DMS153 (cell line): ENCODE measurements around the gene VIT.

ENCODE experiments used
- DNase-seq: peaks from one replicate; lab custom pipeline; 2025; lab: John Stamatoyannopoulos, UW

The VIT gene

DNA sequence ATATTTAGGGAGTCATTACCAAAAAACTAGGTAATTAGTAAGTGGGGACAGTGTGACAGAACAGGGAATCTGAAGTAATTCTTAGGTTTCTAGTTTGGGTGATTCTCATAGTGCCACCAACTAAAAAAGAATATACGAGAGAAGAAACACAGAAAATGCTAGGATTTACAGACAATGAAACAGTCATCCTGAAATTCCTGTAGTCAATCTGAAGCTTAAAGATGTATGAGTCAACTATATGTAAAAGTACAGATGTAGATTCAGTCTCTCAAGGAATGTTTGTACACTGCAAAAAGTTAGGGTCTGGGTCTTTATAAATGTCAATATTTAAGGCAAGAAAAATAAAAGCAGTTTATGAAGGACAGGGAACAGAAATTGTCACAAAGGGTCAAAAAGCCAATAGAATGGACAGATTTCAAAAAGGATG, 162.9 kb downstream of the VIT start:
- no peak for DNase-seq

DNA sequence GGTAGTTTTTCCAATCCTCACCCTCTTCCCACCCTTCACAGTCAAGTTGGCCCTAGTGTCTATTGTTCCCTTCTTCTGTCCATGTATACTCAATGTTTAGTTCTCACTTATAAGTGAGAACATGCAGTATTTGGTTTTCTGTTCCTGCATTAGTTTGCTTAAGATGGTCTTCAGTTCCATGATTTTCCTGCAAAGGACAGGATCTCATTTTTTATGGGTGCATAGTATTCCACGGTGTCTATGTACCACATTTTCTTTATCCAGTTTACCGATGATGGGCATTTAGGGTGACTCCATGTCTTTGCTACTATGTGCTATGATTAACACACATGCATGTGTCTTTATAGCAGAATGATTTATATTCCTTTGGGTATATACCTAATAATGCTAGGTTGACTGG, 165.4 kb downstream of the VIT start:
- DNase-seq = no peak
